SJCRH30 (cell line): ENCODE data around the gene LIPE. TPM values are rescaled to one million over a fixed set of nuclear protein-coding genes. Genes with fewer than 3 reads are reported as not detected.
A peak's percentile ranks its signal among the peaks of the same experiment; 100 is the strongest.

Experiments used
- DNase-seq, 2 experiments: peaks; one replicate each; pipeline ENCODE4 v3.0.0-alpha.2; 2015 to 2020
- H3K27ac ChIP-seq: fragments of 250-450 bp; sonication (Bioruptor Pico); 2 replicates; pipeline ENCODE4 v1.5.1; 2020; ENCODE audit warnings: mild to moderate bottlenecking, moderate library complexity
- H3K27me3 ChIP-seq: fragments of 250-450 bp; sonication (Bioruptor Pico); 2 replicates; pipeline ENCODE4 v1.5.1; 2020; ENCODE audit warnings: mild to moderate bottlenecking, moderate library complexity
- H3K36me3 ChIP-seq: fragments of 250-450 bp; sonication (Bioruptor Pico); 2 replicates; pipeline ENCODE4 v1.5.1; 2020; ENCODE audit warnings: mild to moderate bottlenecking, moderate library complexity
- H3K4me1 ChIP-seq: fragments of 250-450 bp; sonication (Bioruptor Pico); 2 replicates; pipeline ENCODE4 v1.5.1; 2020; ENCODE audit warnings: mild to moderate bottlenecking, moderate library complexity
- H3K4me3 ChIP-seq: fragments of 250-450 bp; sonication (Bioruptor Pico); 2 replicates; pipeline ENCODE4 v1.5.1; 2020; ENCODE audit warnings: mild to moderate bottlenecking, moderate library complexity
- H3K9me3 ChIP-seq: fragments of 250-450 bp; sonication (Bioruptor Pico); replicated peaks from 2 replicates; pipeline ENCODE4 v1.5.1; 2020; ENCODE audit warnings: mild to moderate bottlenecking, moderate library complexity
- total RNA-seq: library from RNA; depleted of rRNA; stranded (reverse); fragments of >200 nt; shearing (Covaris generic); gene quantifications from 2 replicates; pipeline ENCODE4 v1.2.3, GENCODE V29; 2014

LIPE gene
- total RNA-seq, 1 experiment from 2014 or later = not detected

- Histone ChIP-seq H3K4me3 (no peak overlapping the region), H3K36me3 (no peaks in the 10 kb centered on the region), H3K27ac (no peak overlapping the region), H3K4me1 (peaks cover 3% of the 10 kb centered on the region; the same call in 1 of the 2 replicates), H3K27me3 (no peaks in the 10 kb centered on the region), H3K9me3 (no peaks in the 10 kb centered on the region)
- peak; percentile 73 for DNase-seq
Observed at GRCh38 chr19:42412227-42412626, 15.0 kb downstream of the LIPE start.

- H3K27ac ChIP-seq = no peak overlapping the region
- no peak overlapping the region for H3K4me3 ChIP-seq
- no peaks in the 10 kb centered on the region for H3K9me3 ChIP-seq
- H3K36me3 ChIP-seq = no peaks in the 10 kb centered on the region
- no peaks in the 10 kb centered on the region for H3K27me3 ChIP-seq
- H3K4me1 ChIP-seq = peaks cover 3% of the 10 kb centered on the region; the same call in 1 of the 2 replicates
- DNase-seq = no peak
Observed at GRCh38 chr19:42411581-42412178, 15.5 kb downstream of the LIPE start.

GRCh38 chr19:42410371-42410770 is 16.8 kb downstream of the LIPE start:
- Histone ChIP-seq H3K27ac (no peak overlapping the region), H3K9me3 (no peaks in the 10 kb centered on the region), H3K4me1 (peaks cover 3% of the 10 kb centered on the region; the same call in 1 of the 2 replicates), H3K36me3 (no peaks in the 10 kb centered on the region), H3K27me3 (no peaks in the 10 kb centered on the region), H3K4me3 (no peak overlapping the region)
- DNase-seq = no peak

- Histone ChIP-seq H3K9me3 (no peaks in the 10 kb centered on the region), H3K27me3 (no peaks in the 10 kb centered on the region), H3K4me3 (no peak overlapping the region), H3K27ac (no peak overlapping the region), H3K36me3 (no peaks in the 10 kb centered on the region), H3K4me1 (peaks cover 3% of the 10 kb centered on the region; the same call in 1 of the 2 replicates)
- DNase-seq = no peak
Observed at GRCh38 chr19:42409477-42409876, 17.7 kb downstream of the LIPE start.

- Histone ChIP-seq H3K4me1 (peaks cover 3% of the 10 kb centered on the region; the same call in 1 of the 2 replicates), H3K27ac (no peak overlapping the region), H3K27me3 (peaks cover 2% of the 10 kb centered on the region), H3K4me3 (no peak overlapping the region), H3K36me3 (no peaks in the 10 kb centered on the region), H3K9me3 (no peaks in the 10 kb centered on the region)
- DNase-seq = no peak
Observed at GRCh38 chr19:42407816-42408175, 19.4 kb downstream of the LIPE start.

GRCh38 chr19:42407085-42407815 is 19.9 kb downstream of the LIPE start:
- Histone ChIP-seq H3K4me1 (peaks cover 3% of the 10 kb centered on the region; the same call in 1 of the 2 replicates), H3K9me3 (no peaks in the 10 kb centered on the region), H3K27ac (no peak overlapping the region), H3K4me3 (no peak overlapping the region), H3K36me3 (no peaks in the 10 kb centered on the region), H3K27me3 (peaks cover 8% of the 10 kb centered on the region)
- DNase-seq = no peak

- DNase-seq = no peak
- Histone ChIP-seq H3K9me3 (no peaks in the 10 kb centered on the region), H3K4me3 (no peak overlapping the region), H3K4me1 (no peaks in the 10 kb centered on the region), H3K36me3 (no peaks in the 10 kb centered on the region), H3K27me3 (peaks cover 12% of the 10 kb centered on the region), H3K27ac (no peak overlapping the region)
Observed at GRCh38 chr19:42406111-42406510, 21.1 kb downstream of the LIPE start.

- Histone ChIP-seq H3K4me3 (no peak overlapping the region), H3K4me1 (no peaks in the 10 kb centered on the region), H3K27ac (no peak overlapping the region), H3K27me3 (peaks cover 12% of the 10 kb centered on the region), H3K36me3 (no peaks in the 10 kb centered on the region), H3K9me3 (no peaks in the 10 kb centered on the region)
- DNase-seq = peak in 1 of 2 experiments; percentile 19
Observed at GRCh38 chr19:42403586-42403985, 23.6 kb downstream of the LIPE start.

GRCh38 chr19:42402376-42403116 is 24.6 kb downstream of the LIPE start:
- H3K4me3 ChIP-seq = no peak overlapping the region
- H3K27ac ChIP-seq = no peak overlapping the region
- DNase-seq = no peak

GRCh38 chr19:42401365-42402303 is 25.6 kb downstream of the LIPE start:
- H3K27ac ChIP-seq = no peak overlapping the region
- H3K36me3 ChIP-seq = no peaks in the 10 kb centered on the region
- H3K9me3 ChIP-seq = no peaks in the 10 kb centered on the region
- H3K4me3 ChIP-seq = peak overlapping the region; percentile 52
- peak; percentile 75 to 85 for DNase-seq
- peaks cover 12% of the 10 kb centered on the region for H3K27me3 ChIP-seq
- H3K4me1 ChIP-seq = no peaks in the 10 kb centered on the region

More at GRCh38 chr19:42402376-42403116, 24.6 kb downstream of the LIPE start:
- no peaks in the 10 kb centered on the region for H3K9me3 ChIP-seq
- peaks cover 12% of the 10 kb centered on the region for H3K27me3 ChIP-seq
- no peaks in the 10 kb centered on the region for H3K4me1 ChIP-seq
- no peaks in the 10 kb centered on the region for H3K36me3 ChIP-seq

- H3K4me3 ChIP-seq = no peak overlapping the region
- H3K36me3 ChIP-seq = no peaks in the 10 kb centered on the region
- H3K4me1 ChIP-seq = 0 out of 2 replicates have a peak, but pooled peaks cover 3% of the 10 kb centered on the region
- peaks cover 12% of the 10 kb centered on the region for H3K27me3 ChIP-seq
- H3K27ac ChIP-seq = no peak overlapping the region
- DNase-seq = no peak
- no peaks in the 10 kb centered on the region for H3K9me3 ChIP-seq
Observed at GRCh38 chr19:42400404-42400803, 26.8 kb downstream of the LIPE start.

GRCh38 chr19:42397263-42398166 is 29.7 kb downstream of the LIPE start:
- H3K36me3 ChIP-seq = no peaks in the 10 kb centered on the region
- no peak overlapping the region for H3K27ac ChIP-seq
- DNase-seq = no peak
- H3K27me3 ChIP-seq = peaks cover 7% of the 10 kb centered on the region
- H3K9me3 ChIP-seq = no peaks in the 10 kb centered on the region
- H3K4me3 ChIP-seq = peak overlapping the region; percentile 66
- H3K4me1 ChIP-seq = 0 out of 2 replicates have a peak, but pooled peaks cover 3% of the 10 kb centered on the region
